WTC11 (cell line): ENCODE results near the gene MEIKIN. TPM values are rescaled to one million over a fixed set of nuclear protein-coding genes. Genes with fewer than 3 reads are reported as not detected.
"Not testable (repeated sequence)": the region's sequence is repeated elsewhere in the genome, so short reads cannot be mapped to it uniquely, and the experiment has no call there.

Source experiments
- ATAC-seq: fragments of 200-7000 bp; cut with Tn5 transposase; 2 replicates; pipeline ENCODE4 v1.10.0; 2021; ENCODE audit warnings: mild to moderate bottlenecking, moderate library complexity
- CTCF ChIA-PET: fragments of 300-600 bp; sonication (Branson Sonifier 250); formaldehyde crosslinking; loops from one replicate; lab custom pipeline; 2021; ENCODE audit warnings: antibody characterized with exemption; lab: Charles Lee
- POLR2A ChIA-PET: fragments of 350-600 bp; sonication (Branson Sonifier 250); formaldehyde crosslinking; loops from one replicate; lab custom pipeline; 2021; ENCODE audit warnings: antibody characterized with exemption; lab: Charles Lee
- DNase-seq: peaks from one replicate; pipeline ENCODE4 v3.0.0; 2021; ENCODE audit warnings: low spot score
- H3K27ac Mint-ChIP-seq: 2 replicates; pipeline ENCODE4 v1.8.0; 2021; ENCODE audit warnings: mixed read lengths
- H3K27me3 Mint-ChIP-seq: 2 replicates; pipeline ENCODE4 v1.8.0; 2021; ENCODE audit warnings: low read depth, mild to moderate bottlenecking, moderate library complexity, mixed read lengths
- H3K36me3 Mint-ChIP-seq: 2 replicates; pipeline ENCODE4 v1.8.0; 2021; ENCODE audit warnings: mixed read lengths
- H3K4me1 Mint-ChIP-seq: 2 replicates; pipeline ENCODE4 v1.8.0; 2022; ENCODE audit warnings: mixed read lengths
- H3K4me3 Mint-ChIP-seq: 2 replicates; pipeline ENCODE4 v1.8.0; 2021; ENCODE audit warnings: mild to moderate bottlenecking, moderate library complexity, mixed read lengths
- H3K9me3 Mint-ChIP-seq: 2 replicates; pipeline ENCODE4 v1.8.0; 2021; ENCODE audit warnings: mixed read lengths
- AR ChIP-seq: fragments of 250-450 bp; sonication (Bioruptor Pico); IDR thresholded peaks from 2 replicates; pipeline ENCODE4 v1.9.0; 2021; ENCODE audit warnings: mild to moderate bottlenecking
- ATF1 ChIP-seq: sonication (generic); formaldehyde crosslinking; IDR thresholded peaks from 2 replicates; pipeline ENCODE4 v1.8.1; 2023; ENCODE audit warnings: mild to moderate bottlenecking, moderate library complexity, missing genetic modification reagents
- CDX4 ChIP-seq: fragments of 250-450 bp; sonication (Bioruptor Pico); IDR thresholded peaks from 2 replicates; pipeline ENCODE4 v1.9.0; 2021; ENCODE audit warnings: moderate library complexity, mild to moderate bottlenecking, inconsistent platforms, borderline replicate concordance
- EMX1 ChIP-seq: fragments of 250-450 bp; sonication (Bioruptor Pico); IDR thresholded peaks from 2 replicates; pipeline ENCODE4 v1.8.0; 2021; ENCODE audit warnings: mild to moderate bottlenecking
- GABPB1 ChIP-seq: sonication (generic); formaldehyde crosslinking; IDR thresholded peaks from 2 replicates; pipeline ENCODE4 v1.8.1; 2023; ENCODE audit warnings: mild to moderate bottlenecking, missing genetic modification reagents
- HMGA2 ChIP-seq: fragments of 250-450 bp; sonication (Bioruptor Pico); IDR thresholded peaks from 2 replicates; pipeline ENCODE4 v1.4.0; 2021; ENCODE audit warnings: mild to moderate bottlenecking, moderate library complexity
- JUN ChIP-seq: sonication (generic); formaldehyde crosslinking; IDR thresholded peaks from 2 replicates; pipeline ENCODE4 v1.8.0; 2023; ENCODE audit warnings: mild to moderate bottlenecking, missing genetic modification reagents
- KAT7 ChIP-seq: sonication (generic); formaldehyde crosslinking; IDR thresholded peaks from 2 replicates; pipeline ENCODE4 v1.8.1; 2023; ENCODE audit warnings: missing genetic modification reagents, mild to moderate bottlenecking, borderline replicate concordance
- MXD4 ChIP-seq: fragments of 250-450 bp; sonication (Bioruptor Pico); IDR thresholded peaks from 2 replicates; pipeline ENCODE4 v1.8.0; 2021; ENCODE audit warnings: mild to moderate bottlenecking, moderate library complexity, borderline replicate concordance
- MYBL2 ChIP-seq: sonication (generic); formaldehyde crosslinking; IDR thresholded peaks from 2 replicates; pipeline ENCODE4 v1.8.1; 2023; ENCODE audit warnings: mild to moderate bottlenecking, moderate library complexity, missing genetic modification reagents
- NFE2L1 ChIP-seq: sonication (generic); formaldehyde crosslinking; IDR thresholded peaks from 2 replicates; pipeline ENCODE4 v1.8.1; 2023; ENCODE audit warnings: missing genetic modification reagents
- NR1H2 ChIP-seq: sonication (generic); formaldehyde crosslinking; IDR thresholded peaks from 2 replicates; pipeline ENCODE4 v1.9.0; 2021; ENCODE audit warnings: mild to moderate bottlenecking, moderate library complexity, missing genetic modification reagents
- PRDM15 ChIP-seq: sonication (generic); formaldehyde crosslinking; IDR thresholded peaks from 2 replicates; pipeline ENCODE4 v1.8.0; 2022; ENCODE audit warnings: missing genetic modification reagents
- SOX15 ChIP-seq: fragments of 250-450 bp; sonication (Bioruptor Pico); IDR thresholded peaks from 2 replicates; pipeline ENCODE4 v1.9.0; 2021; ENCODE audit warnings: mild to moderate bottlenecking
- SP1 ChIP-seq: sonication (generic); formaldehyde crosslinking; conservative IDR thresholded peaks from 2 replicates; pipeline ENCODE4 v1.8.1; 2022; ENCODE audit warnings: missing genetic modification reagents
- TP53 ChIP-seq: sonication (generic); formaldehyde crosslinking; IDR thresholded peaks from 2 replicates; pipeline ENCODE4 v1.8.1; 2023; ENCODE audit warnings: mild to moderate bottlenecking, missing genetic modification reagents
- USF2 ChIP-seq: sonication (generic); formaldehyde crosslinking; IDR thresholded peaks from 2 replicates; pipeline ENCODE4 v1.8.1; 2023; ENCODE audit warnings: mild to moderate bottlenecking, missing genetic modification reagents, moderate library complexity
- ZNF416 ChIP-seq: fragments of 250-450 bp; sonication (Bioruptor Pico); IDR thresholded peaks from 2 replicates; pipeline ENCODE4 v1.9.0; 2021; ENCODE audit warnings: mild to moderate bottlenecking, inconsistent platforms
- total RNA-seq: library from RNA; stranded (reverse); gene quantifications from 3 replicates; pipeline ENCODE4 v1.2.3, GENCODE V29; 2021
- TF ChIP-seq, protein P1 (sequence below): fragments of 250-450 bp; sonication (Bioruptor Pico); IDR thresholded peaks from 2 replicates; pipeline ENCODE4 v1.9.0; 2021; ENCODE audit warnings: mild to moderate bottlenecking
- TF ChIP-seq, protein P2 (sequence below): sonication (generic); formaldehyde crosslinking; IDR thresholded peaks from 2 replicates; pipeline ENCODE4 v1.8.1; 2022; ENCODE audit warnings: missing genetic modification reagents, borderline replicate concordance

MEIKIN gene
- total RNA-seq, 1 experiment from 2014 or later: not detected

GRCh38 chr5:131782717-131783116, 162.7 kb downstream of the MEIKIN start:
- Mint-ChIP-seq H3K4me3 (no peak overlapping the region), H3K9me3 (no peaks in the 10 kb centered on the region), H3K27ac (no peak overlapping the region), H3K27me3 (no peaks in the 10 kb centered on the region), H3K4me1 (peaks cover 12% of the 10 kb centered on the region)
- no peak for ATAC-seq
- POLR2A ChIA-PET: interaction anchor here (1.2 kb wide), 1 partner anchor 15 kb away, joined by 4 read pairs; the partner anchor contains the start of gene FNIP1
- TF ChIP-seq ATF1 (CRISPR knock-in tag) (no peak), KAT7 (no peak), EMX1 (CRISPR knock-in tag) (no peak), HMGA2 (no peak), SOX15 (CRISPR knock-in tag) (no peak), USF2 (no peak), ZNF416 (no peak), CDX4 (CRISPR knock-in tag) (no peak), JUN (CRISPR knock-in tag) (no peak), PRDM15 (CRISPR knock-in tag) (no peak), SP1 (no peak), GABPB1 (no peak), MYBL2 (no peak), NFE2L1 (CRISPR knock-in tag) (no peak), NR1H2 (CRISPR knock-in tag) (no peak), TP53 (no peak), MXD4 (CRISPR knock-in tag) (no peak), AR (CRISPR knock-in tag) (no peak)
- TF ChIP-seq, protein P1, sequence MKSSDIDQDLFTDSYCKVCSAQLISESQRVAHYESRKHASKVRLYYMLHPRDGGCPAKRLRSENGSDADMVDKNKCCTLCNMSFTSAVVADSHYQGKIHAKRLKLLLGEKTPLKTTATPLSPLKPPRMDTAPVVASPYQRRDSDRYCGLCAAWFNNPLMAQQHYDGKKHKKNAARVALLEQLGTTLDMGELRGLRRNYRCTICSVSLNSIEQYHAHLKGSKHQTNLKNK (CRISPR knock-in tag): no peak
- TF ChIP-seq, protein P2, sequence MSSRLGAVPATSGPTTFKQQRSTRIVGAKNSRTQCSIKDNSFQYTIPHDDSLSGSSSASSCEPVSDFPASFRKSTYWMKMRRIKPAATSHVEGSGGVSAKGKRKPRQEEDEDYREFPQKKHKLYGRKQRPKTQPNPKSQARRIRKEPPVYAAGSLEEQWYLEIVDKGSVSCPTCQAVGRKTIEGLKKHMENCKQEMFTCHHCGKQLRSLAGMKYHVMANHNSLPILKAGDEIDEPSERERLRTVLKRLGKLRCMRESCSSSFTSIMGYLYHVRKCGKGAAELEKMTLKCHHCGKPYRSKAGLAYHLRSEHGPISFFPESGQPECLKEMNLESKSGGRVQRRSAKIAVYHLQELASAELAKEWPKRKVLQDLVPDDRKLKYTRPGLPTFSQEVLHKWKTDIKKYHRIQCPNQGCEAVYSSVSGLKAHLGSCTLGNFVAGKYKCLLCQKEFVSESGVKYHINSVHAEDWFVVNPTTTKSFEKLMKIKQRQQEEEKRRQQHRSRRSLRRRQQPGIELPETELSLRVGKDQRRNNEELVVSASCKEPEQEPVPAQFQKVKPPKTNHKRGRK (CRISPR knock-in tag): no peak
- TF ChIP-seq, all 79 proteins: peak for 0
- H3K36me3 Mint-ChIP-seq: no peaks in the 10 kb centered on the region
- no peak for DNase-seq
- CTCF ChIA-PET: no interaction called here

DNA sequence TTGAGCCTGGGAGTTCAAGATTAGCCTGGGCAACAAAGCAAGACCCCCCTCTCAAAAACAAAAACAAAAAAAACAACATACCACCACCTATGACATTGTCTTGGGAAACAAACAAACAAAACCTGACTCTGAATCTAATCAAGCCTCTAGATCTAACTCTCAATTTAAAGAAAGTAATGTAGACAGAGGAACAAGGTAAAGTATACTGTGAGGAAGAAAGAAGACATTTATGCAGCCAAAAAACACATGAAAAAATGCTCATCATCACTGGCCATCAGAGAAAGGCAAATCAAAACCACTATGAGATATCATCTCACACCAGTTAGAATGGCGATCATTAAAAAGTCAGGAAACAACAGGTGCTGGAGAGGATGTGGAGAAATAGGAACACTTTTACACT, 167.3 kb downstream of the MEIKIN start:
- ATAC-seq, H3K27me3 Mint-ChIP-seq, H3K36me3 Mint-ChIP-seq, H3K4me1 Mint-ChIP-seq, H3K27ac Mint-ChIP-seq, H3K9me3 Mint-ChIP-seq, H3K4me3 Mint-ChIP-seq, CTCF ChIA-PET, DNase-seq, POLR2A ChIA-PET: not testable (repeated sequence)
